A673 (cell line): ENCODE results near the gene CDK14. TPM values are rescaled to one million over a fixed set of nuclear protein-coding genes. Genes with fewer than 3 reads are reported as not detected.

Experiments used
- BruUV-seq: library from RNA; stranded (reverse); fragments of 400-500 nt; replicated peaks from 2 replicates; lab custom pipeline; 2021; lab: Mats Ljungman, UMichigan
- CTCF ChIA-PET: fragments of 300-600 bp; sonication (Branson Sonifier 250); formaldehyde crosslinking; loops from one replicate; lab custom pipeline; 2022; ENCODE audit warnings: antibody characterized with exemption; lab: Charles Lee
- POLR2A ChIA-PET: fragments of 300-600 bp; sonication (Branson Sonifier 250); formaldehyde crosslinking; loops from one replicate; lab custom pipeline; 2022; ENCODE audit warnings: antibody characterized with exemption; ENCODE audit not compliant: low non-redundant PET; lab: Charles Lee
- DNase-seq: peaks from one replicate; pipeline ENCODE4 v3.0.0-alpha.2; 2015; ENCODE audit warnings: low spot score
- H3K27ac ChIP-seq: fragments of 200-600 bp; sonication (generic); 2 replicates; pipeline ENCODE4 v1.5.1; 2016; ENCODE audit warnings: mixed run types, low read depth, mild to moderate bottlenecking, mixed read lengths, antibody characterized with exemption, low read length; ENCODE audit not compliant: poor library complexity, severe bottlenecking
- H3K27me3 ChIP-seq: fragments of 200-600 bp; sonication (generic); replicated peaks from 2 replicates; pipeline ENCODE4 v1.6.1; 2017; ENCODE audit warnings: mixed run types, low read depth, mild to moderate bottlenecking, mixed read lengths, antibody characterized with exemption, low read length; ENCODE audit not compliant: insufficient read depth, poor library complexity
- H3K36me3 ChIP-seq: fragments of 200-600 bp; sonication (generic); 2 replicates; pipeline ENCODE4 v1.6.1; 2016; ENCODE audit warnings: mixed run types, mild to moderate bottlenecking, mixed read lengths, antibody characterized with exemption, low read length; ENCODE audit not compliant: insufficient read depth, poor library complexity, severe bottlenecking
- H3K4me1 ChIP-seq: fragments of 200-600 bp; sonication (generic); 2 replicates; pipeline ENCODE4 v1.6.1; 2017; ENCODE audit warnings: mixed run types, mild to moderate bottlenecking, mixed read lengths, antibody characterized with exemption, low read length; ENCODE audit not compliant: insufficient read depth, poor library complexity, severe bottlenecking
- H3K4me3 ChIP-seq: fragments of 200-600 bp; sonication (generic); 2 replicates; pipeline ENCODE4 v1.5.1; 2016; ENCODE audit warnings: low read depth, mixed run types, mild to moderate bottlenecking, mixed read lengths, low read length; ENCODE audit not compliant: poor library complexity, severe bottlenecking
- H3K9me3 ChIP-seq: fragments of 200-600 bp; sonication (generic); 2 replicates; pipeline ENCODE4 v1.6.1; 2016; ENCODE audit warnings: mixed run types, low read depth, mild to moderate bottlenecking, mixed read lengths, antibody characterized with exemption, low read length; ENCODE audit not compliant: poor library complexity, severe bottlenecking
- EZH2 ChIP-seq: fragments of 200-600 bp; sonication (generic); IDR thresholded peaks from 2 replicates; pipeline ENCODE4 v1.6.1; 2017; ENCODE audit warnings: borderline replicate concordance, low read depth, mild to moderate bottlenecking, mixed read lengths, antibody characterized with exemption, low read length; ENCODE audit not compliant: poor library complexity, severe bottlenecking
- intact Hi-C: fragments of 100-400 bp; cut with micrococcal nuclease; formaldehyde crosslinking; loops from one replicate; pipeline ENCODE4 v1.10.0; 2022; ENCODE audit not compliant: unreplicated experiment
- total RNA-seq: library from RNA; stranded (reverse); gene quantifications from 2 replicates; pipeline ENCODE4 v1.2.3, GENCODE V29; 2021
- TF ChIP-seq, protein P1 (sequence below): fragments of 300-800, 200-600 bp; sonication (generic); conservative IDR thresholded peaks from 2 replicates; pipeline ENCODE4 v1.5.1; 2017; ENCODE audit warnings: low read depth, mild to moderate bottlenecking, antibody characterized with exemption, low read length, moderate library complexity, mixed read lengths

The CDK14 gene
- total RNA-seq, 1 experiment from 2014 or later, result 128 TPM

DNA sequence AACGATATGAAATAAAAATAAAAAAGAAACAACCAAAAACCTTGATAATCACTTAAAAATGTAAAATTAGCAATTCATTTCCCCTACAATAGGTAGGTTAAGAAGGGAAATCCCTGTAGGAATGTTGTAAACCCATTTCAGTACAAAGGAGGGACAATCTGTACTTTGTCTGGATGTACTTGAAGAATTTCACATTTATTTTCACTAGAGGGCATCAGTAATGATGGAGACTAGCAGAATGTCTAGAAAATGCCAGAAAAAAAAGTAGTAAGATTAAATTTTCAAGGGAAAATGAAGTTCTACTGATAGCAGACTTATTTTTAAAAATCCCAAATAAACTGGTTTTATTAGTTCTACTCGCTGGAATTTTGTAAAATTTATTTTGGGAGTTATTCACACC is 459.1 kb downstream of the CDK14 start:
- H3K36me3 ChIP-seq, result no peaks in the 10 kb centered on the region
- intact Hi-C loops, result no loop called here
- H3K4me1 ChIP-seq, result no peaks in the 10 kb centered on the region
- POLR2A ChIA-PET, result no interaction called here
- H3K27me3 ChIP-seq, result no peaks in the 10 kb centered on the region
- no peaks in the 10 kb centered on the region for H3K9me3 ChIP-seq
- H3K27ac ChIP-seq, result no peak overlapping the region
- no peak overlapping the region for H3K4me3 ChIP-seq
- DNase-seq, result peak; percentile 24
- TF ChIP-seq EZH2, result no peak
- TF ChIP-seq, protein P1, sequence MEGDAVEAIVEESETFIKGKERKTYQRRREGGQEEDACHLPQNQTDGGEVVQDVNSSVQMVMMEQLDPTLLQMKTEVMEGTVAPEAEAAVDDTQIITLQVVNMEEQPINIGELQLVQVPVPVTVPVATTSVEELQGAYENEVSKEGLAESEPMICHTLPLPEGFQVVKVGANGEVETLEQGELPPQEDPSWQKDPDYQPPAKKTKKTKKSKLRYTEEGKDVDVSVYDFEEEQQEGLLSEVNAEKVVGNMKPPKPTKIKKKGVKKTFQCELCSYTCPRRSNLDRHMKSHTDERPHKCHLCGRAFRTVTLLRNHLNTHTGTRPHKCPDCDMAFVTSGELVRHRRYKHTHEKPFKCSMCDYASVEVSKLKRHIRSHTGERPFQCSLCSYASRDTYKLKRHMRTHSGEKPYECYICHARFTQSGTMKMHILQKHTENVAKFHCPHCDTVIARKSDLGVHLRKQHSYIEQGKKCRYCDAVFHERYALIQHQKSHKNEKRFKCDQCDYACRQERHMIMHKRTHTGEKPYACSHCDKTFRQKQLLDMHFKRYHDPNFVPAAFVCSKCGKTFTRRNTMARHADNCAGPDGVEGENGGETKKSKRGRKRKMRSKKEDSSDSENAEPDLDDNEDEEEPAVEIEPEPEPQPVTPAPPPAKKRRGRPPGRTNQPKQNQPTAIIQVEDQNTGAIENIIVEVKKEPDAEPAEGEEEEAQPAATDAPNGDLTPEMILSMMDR, result peak; percentile 40; the same call in 1 of the 2 replicates
- CTCF ChIA-PET, result interaction anchor here (0.6 kb wide), 1 partner anchor 20 kb away, joined by 4 read pairs; no protein-coding TSS in a partner anchor
- BruUV-seq, result no TSS peak

DNA sequence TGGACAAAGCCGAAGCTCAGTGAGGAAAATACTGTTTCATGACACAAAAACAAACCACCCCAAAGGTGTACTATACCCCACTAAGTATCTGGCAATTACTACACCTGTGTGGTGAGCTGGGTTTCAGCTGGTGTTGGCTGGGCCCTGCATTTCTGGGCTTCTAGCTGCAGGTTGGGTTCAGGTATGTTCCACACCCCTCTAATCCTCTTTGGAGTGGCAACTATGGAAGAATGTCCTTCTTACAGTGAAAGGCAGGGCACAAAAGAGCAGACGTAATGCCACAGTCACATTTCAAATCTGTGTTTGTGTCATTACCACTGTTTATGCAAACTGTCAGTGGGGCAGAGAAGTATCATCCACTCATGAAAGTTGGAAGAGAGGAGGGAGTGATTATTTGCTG is 466.6 kb downstream of the CDK14 start:
- intact Hi-C loops, result no loop called here
- no peaks in the 10 kb centered on the region for H3K9me3 ChIP-seq
- no peak overlapping the region for H3K4me3 ChIP-seq
- H3K27ac ChIP-seq, result no peak overlapping the region
- peaks cover 18% of the 10 kb centered on the region for H3K4me1 ChIP-seq
- ChIA-PET POLR2A (interaction anchor here (0.5 kb wide), 1 partner anchor 535 kb away, joined by 3 read pairs; no protein-coding TSS in a partner anchor), CTCF (no interaction called here)
- TF ChIP-seq, protein P1, result no peak
- no peak for TF ChIP-seq EZH2
- H3K27me3 ChIP-seq, result no peaks in the 10 kb centered on the region
- no peaks in the 10 kb centered on the region for H3K36me3 ChIP-seq
- BruUV-seq, result no TSS peak
- no peak for DNase-seq

DNA sequence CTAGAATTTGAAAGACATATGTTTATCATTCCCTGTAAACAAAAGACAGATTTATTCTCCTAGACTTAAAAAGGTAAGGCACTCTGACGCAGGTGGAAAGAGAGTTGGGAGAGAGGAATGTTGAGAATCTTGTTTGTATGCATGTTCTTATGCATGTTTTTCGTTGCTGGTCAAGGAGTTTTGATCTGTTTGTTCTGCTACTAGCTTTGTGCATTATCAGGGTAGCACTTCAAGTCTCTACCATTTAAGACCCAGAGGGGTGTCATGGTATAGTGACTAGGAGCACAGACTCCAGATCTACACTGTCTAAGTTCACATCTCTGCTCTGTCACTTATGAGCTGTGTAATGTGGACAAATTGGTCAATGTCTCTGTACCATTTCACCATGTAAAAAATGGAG is 467.9 kb downstream of the CDK14 start:
- ChIA-PET POLR2A (no interaction called here), CTCF (no interaction called here)
- TF ChIP-seq EZH2, result no peak
- TF ChIP-seq, protein P1, result no peak
- intact Hi-C loops, result no loop called here
- BruUV-seq, result no TSS peak
- no peaks in the 10 kb centered on the region for H3K36me3 ChIP-seq
- no peaks in the 10 kb centered on the region for H3K9me3 ChIP-seq
- DNase-seq, result no peak
- H3K27me3 ChIP-seq, result no peaks in the 10 kb centered on the region
- H3K4me3 ChIP-seq, result no peak overlapping the region
- peaks cover 26% of the 10 kb centered on the region for H3K4me1 ChIP-seq
- H3K27ac ChIP-seq, result no peak overlapping the region
